K562 (cell line): Measurements from ENCODE around the gene PPP1R16B. TPM values are rescaled to one million over a fixed set of nuclear protein-coding genes. Genes with fewer than 3 reads are reported as not detected.

Experiments
- CBX5 ChIP-seq: IDR thresholded peaks from 2 replicates; pipeline ENCODE4 v1.6.1; 2014; ENCODE audit warnings: low read depth, borderline replicate concordance
- E2F3 ChIP-seq: fragments of 250-450 bp; sonication (Bioruptor Pico); IDR thresholded peaks from 2 replicates; pipeline ENCODE4 v1.4.0; 2020; ENCODE audit warnings: mild to moderate bottlenecking
- GABPB1 ChIP-seq: sonication (generic); formaldehyde crosslinking; IDR thresholded peaks from 2 replicates; pipeline ENCODE4 v1.8.0; 2022; ENCODE audit warnings: mild to moderate bottlenecking, missing genetic modification reagents
- PKNOX1 ChIP-seq: fragments of 450-650 bp; IDR thresholded peaks from 2 replicates; pipeline ENCODE4 v1.6.1; 2016
- RBM17 ChIP-seq: fragments of 200-400 bp; formaldehyde crosslinking; IDR thresholded peaks from 2 replicates; pipeline ENCODE4 v1.6.1; 2017; ENCODE audit warnings: low read depth, mild to moderate bottlenecking, low read length, borderline replicate concordance
- ZC3H11A ChIP-seq: IDR thresholded peaks from 2 replicates; pipeline ENCODE4 v1.6.1; 2012; ENCODE audit warnings: low read depth, low read length, improper control_type of control experiment
- ZNF165 ChIP-seq: fragments of 250-450 bp; sonication (Bioruptor Pico); IDR thresholded peaks from 2 replicates; pipeline ENCODE4 v1.4.0; 2020; ENCODE audit warnings: borderline replicate concordance
- ZNF232 ChIP-seq: sonication (generic); formaldehyde crosslinking; IDR thresholded peaks from 2 replicates; pipeline ENCODE4 v1.8.0; 2022; ENCODE audit warnings: mild to moderate bottlenecking, missing genetic modification reagents
- ZNF239 ChIP-seq: fragments of 250-450 bp; sonication (Bioruptor Pico); IDR thresholded peaks from 2 replicates; pipeline ENCODE4 v1.4.0; 2020; ENCODE audit warnings: mild to moderate bottlenecking
- ZNF280B ChIP-seq: fragments of 250-450 bp; sonication (Bioruptor Pico); IDR thresholded peaks from 2 replicates; pipeline ENCODE4 v1.5.1; 2021; ENCODE audit warnings: mild to moderate bottlenecking
- polyA plus RNA-seq, 8 experiments: library from polyadenylated mRNA; depleted of rRNA in 4 of 8; stranded (reverse) in 5 of 8; unstranded in 3 of 8; fragments of >200 nt; fragmentation: Nextera tagmentation in 2 of 8; fragmentation: Illumina TruSeq in 1 of 8; extraction: Ambion mirVana in 2 of 8; extraction: Trizol in 1 of 8; gene quantifications; 2 replicates each; pipeline versions ENCODE4 v1.2.1 to v1.2.3, GENCODE V29; 2011 to 2014; ENCODE audit warnings: inconsistent platforms in 1 of 8, missing spikeins in 1 of 8
- total RNA-seq, 7 experiments: library from RNA; depleted of rRNA in 6 of 7; stranded (reverse); fragments of >200 nt in 6 of 7; fragmentation: Illumina TruSeq in 2 of 7; extraction: Trizol in 2 of 7; gene quantifications; 2 replicates each; pipeline versions ENCODE4 v1.2.1 to v1.2.3, GENCODE V29; 2011 to 2021; ENCODE audit warnings: low replicate concordance in 1 of 7
- TF ChIP-seq, protein P1 (sequence below): fragments of 450-650 bp; IDR thresholded peaks from 2 replicates; pipeline ENCODE4 v1.6.1; 2017; ENCODE audit warnings: antibody characterized with exemption, mild to moderate bottlenecking
- TF ChIP-seq, protein P2 (sequence below): sonication (generic); formaldehyde crosslinking; IDR thresholded peaks from 2 replicates; pipeline ENCODE4 v1.8.0; 2023; ENCODE audit warnings: missing genetic modification reagents, mild to moderate bottlenecking, borderline replicate concordance

Gene PPP1R16B
- total and polyA plus RNA-seq, 9 of the 15 experiments (the other 6 are each of a cell fraction or from before 2014, with no cell fraction given): 1.5 to 11.5 (median 6.8) TPM

DNA sequence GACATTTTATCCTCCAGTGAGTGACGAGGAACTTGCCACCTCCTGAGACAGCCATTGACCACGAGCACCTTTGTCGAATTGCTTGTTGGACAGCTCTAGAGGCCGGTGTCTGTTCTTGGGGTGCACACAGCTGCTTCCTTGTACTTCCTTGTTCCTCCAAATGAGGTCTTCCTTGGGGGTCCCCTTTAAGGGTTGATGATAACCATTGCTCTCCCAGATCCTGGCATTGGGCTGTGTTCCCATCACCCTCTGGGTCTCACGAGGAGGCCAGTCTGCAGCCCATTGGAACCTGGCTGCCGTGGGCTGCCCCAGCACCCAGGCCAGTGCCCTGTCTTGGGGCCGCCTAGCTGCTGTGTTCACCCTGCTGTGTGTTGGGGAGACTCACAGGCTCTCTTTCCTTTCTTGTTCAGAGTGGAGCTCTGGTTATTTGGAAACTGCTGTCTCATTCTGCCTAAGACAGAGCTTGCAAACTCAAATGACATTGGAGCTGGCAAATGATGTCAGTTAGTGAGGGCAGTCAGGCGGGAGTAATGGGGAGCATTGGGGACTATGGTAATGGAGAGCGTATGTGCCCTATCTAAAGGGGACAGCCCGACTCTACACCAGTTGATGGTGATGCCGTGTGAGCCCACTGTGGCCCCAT lies 25.7 kb downstream of the PPP1R16B start (continued):
- TF ChIP-seq ZNF280B (CRISPR knock-in tag) (no peak), PKNOX1 (peak; percentile 65), RBM17 (no peak), CBX5 (no peak), E2F3 (CRISPR knock-in tag) (0 out of 2 replicates have a peak, but pooled peaks have one; percentile 52), ZNF165 (CRISPR knock-in tag) (no peak), ZC3H11A (no peak), GABPB1 (no peak), ZNF239 (CRISPR knock-in tag) (no peak), ZNF232 (CRISPR knock-in tag) (no peak)
- TF ChIP-seq, protein P1, sequence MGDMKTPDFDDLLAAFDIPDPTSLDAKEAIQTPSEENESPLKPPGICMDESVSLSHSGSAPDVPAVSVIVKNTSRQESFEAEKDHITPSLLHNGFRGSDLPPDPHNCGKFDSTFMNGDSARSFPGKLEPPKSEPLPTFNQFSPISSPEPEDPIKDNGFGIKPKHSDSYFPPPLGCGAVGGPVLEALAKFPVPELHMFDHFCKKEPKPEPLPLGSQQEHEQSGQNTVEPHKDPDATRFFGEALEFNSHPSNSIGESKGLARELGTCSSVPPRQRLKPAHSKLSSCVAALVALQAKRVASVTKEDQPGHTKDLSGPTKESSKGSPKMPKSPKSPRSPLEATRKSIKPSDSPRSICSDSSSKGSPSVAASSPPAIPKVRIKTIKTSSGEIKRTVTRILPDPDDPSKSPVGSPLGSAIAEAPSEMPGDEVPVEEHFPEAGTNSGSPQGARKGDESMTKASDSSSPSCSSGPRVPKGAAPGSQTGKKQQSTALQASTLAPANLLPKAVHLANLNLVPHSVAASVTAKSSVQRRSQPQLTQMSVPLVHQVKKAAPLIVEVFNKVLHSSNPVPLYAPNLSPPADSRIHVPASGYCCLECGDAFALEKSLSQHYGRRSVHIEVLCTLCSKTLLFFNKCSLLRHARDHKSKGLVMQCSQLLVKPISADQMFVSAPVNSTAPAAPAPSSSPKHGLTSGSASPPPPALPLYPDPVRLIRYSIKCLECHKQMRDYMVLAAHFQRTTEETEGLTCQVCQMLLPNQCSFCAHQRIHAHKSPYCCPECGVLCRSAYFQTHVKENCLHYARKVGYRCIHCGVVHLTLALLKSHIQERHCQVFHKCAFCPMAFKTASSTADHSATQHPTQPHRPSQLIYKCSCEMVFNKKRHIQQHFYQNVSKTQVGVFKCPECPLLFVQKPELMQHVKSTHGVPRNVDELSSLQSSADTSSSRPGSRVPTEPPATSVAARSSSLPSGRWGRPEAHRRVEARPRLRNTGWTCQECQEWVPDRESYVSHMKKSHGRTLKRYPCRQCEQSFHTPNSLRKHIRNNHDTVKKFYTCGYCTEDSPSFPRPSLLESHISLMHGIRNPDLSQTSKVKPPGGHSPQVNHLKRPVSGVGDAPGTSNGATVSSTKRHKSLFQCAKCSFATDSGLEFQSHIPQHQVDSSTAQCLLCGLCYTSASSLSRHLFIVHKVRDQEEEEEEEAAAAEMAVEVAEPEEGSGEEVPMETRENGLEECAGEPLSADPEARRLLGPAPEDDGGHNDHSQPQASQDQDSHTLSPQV: 0 out of 2 replicates have a peak, but pooled peaks have one; percentile 24
- TF ChIP-seq, protein P2, sequence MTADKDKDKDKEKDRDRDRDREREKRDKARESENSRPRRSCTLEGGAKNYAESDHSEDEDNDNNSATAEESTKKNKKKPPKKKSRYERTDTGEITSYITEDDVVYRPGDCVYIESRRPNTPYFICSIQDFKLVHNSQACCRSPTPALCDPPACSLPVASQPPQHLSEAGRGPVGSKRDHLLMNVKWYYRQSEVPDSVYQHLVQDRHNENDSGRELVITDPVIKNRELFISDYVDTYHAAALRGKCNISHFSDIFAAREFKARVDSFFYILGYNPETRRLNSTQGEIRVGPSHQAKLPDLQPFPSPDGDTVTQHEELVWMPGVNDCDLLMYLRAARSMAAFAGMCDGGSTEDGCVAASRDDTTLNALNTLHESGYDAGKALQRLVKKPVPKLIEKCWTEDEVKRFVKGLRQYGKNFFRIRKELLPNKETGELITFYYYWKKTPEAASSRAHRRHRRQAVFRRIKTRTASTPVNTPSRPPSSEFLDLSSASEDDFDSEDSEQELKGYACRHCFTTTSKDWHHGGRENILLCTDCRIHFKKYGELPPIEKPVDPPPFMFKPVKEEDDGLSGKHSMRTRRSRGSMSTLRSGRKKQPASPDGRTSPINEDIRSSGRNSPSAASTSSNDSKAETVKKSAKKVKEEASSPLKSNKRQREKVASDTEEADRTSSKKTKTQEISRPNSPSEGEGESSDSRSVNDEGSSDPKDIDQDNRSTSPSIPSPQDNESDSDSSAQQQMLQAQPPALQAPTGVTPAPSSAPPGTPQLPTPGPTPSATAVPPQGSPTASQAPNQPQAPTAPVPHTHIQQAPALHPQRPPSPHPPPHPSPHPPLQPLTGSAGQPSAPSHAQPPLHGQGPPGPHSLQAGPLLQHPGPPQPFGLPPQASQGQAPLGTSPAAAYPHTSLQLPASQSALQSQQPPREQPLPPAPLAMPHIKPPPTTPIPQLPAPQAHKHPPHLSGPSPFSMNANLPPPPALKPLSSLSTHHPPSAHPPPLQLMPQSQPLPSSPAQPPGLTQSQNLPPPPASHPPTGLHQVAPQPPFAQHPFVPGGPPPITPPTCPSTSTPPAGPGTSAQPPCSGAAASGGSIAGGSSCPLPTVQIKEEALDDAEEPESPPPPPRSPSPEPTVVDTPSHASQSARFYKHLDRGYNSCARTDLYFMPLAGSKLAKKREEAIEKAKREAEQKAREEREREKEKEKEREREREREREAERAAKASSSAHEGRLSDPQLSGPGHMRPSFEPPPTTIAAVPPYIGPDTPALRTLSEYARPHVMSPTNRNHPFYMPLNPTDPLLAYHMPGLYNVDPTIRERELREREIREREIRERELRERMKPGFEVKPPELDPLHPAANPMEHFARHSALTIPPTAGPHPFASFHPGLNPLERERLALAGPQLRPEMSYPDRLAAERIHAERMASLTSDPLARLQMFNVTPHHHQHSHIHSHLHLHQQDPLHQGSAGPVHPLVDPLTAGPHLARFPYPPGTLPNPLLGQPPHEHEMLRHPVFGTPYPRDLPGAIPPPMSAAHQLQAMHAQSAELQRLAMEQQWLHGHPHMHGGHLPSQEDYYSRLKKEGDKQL: no peak
